ENCODE measurements around the gene ACAD11. TPM values are rescaled to one million over a fixed set of nuclear protein-coding genes. Genes with fewer than 3 reads are reported as not detected.

The ACAD11 gene
- total RNA-seq, 2 experiments from 2014 or later, result 18.5 to 23.5 TPM

DNA sequence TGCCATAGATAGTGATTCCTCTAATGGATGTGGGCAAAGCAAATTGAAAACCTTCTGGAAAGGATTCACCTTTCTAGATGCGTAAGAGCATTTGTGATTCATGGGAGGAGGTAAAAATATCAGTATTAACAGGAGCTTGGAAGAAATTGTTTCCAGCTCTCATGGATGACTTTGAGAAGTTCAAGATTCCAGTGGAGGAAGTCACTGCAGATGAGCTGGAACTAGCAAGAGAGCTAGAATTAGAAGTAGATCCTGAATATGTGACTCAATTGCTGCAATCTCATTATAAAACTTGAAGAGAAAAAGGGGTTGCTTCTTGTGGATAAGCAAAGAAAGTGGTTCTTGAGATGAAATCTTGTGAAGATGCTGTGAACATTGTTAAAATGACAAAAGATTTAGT, 150.5 kb downstream of the ACAD11 start:
- Histone ChIP-seq H3K79me2 (ENCODE audit: insufficient read depth, low read depth, low read length) (no peaks in the 10 kb centered on the region), H3K27ac (ENCODE audit: low read depth, low read length, poor library complexity, severe bottlenecking) (no peak overlapping the region), H3K9me3 (ENCODE audit: low read length) (no peaks in the 10 kb centered on the region), H3K4me1 (ENCODE audit: insufficient read depth, low read length, poor library complexity, severe bottlenecking) (no peaks in the 10 kb centered on the region), H3K4me3 (ENCODE audit: low read depth, low read length, poor library complexity, severe bottlenecking) (no peak overlapping the region), H4K20me1 (ENCODE audit: insufficient read depth, low read length) (no peaks in the 10 kb centered on the region), H3K9me2 (ENCODE audit: insufficient read depth, low read length) (no peaks in the 10 kb centered on the region), H3K36me3 (ENCODE audit: insufficient read depth, low read length) (peaks cover 91% of the 10 kb centered on the region), H2AFZ (ENCODE audit: low read length) (no peak overlapping the region), H3K4me2 (ENCODE audit: low read length) (no peak overlapping the region)
- intact Hi-C loops (cut with micrococcal nuclease; ENCODE audit: unreplicated experiment), result no loop called here
- DNase-seq (ENCODE audit: low spot score), result no peak
- CTCF ChIA-PET (ENCODE audit: unreplicated experiment), result no interaction called here
- POLR2A ChIA-PET, result interaction anchor here (0.7 to 0.8 kb wide), 2 partner anchors 21 to 93 kb away, joined by 3 read pairs; no protein-coding TSS in a partner anchor
- TF ChIP-seq, protein P1, sequence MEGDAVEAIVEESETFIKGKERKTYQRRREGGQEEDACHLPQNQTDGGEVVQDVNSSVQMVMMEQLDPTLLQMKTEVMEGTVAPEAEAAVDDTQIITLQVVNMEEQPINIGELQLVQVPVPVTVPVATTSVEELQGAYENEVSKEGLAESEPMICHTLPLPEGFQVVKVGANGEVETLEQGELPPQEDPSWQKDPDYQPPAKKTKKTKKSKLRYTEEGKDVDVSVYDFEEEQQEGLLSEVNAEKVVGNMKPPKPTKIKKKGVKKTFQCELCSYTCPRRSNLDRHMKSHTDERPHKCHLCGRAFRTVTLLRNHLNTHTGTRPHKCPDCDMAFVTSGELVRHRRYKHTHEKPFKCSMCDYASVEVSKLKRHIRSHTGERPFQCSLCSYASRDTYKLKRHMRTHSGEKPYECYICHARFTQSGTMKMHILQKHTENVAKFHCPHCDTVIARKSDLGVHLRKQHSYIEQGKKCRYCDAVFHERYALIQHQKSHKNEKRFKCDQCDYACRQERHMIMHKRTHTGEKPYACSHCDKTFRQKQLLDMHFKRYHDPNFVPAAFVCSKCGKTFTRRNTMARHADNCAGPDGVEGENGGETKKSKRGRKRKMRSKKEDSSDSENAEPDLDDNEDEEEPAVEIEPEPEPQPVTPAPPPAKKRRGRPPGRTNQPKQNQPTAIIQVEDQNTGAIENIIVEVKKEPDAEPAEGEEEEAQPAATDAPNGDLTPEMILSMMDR (conservative IDR thresholded peaks at IDR 0.05; ENCODE audit: low read length), result no peak
- TF ChIP-seq EZH2phosphoT487 (IDR thresholded peaks at IDR 0.05; ENCODE audit: borderline replicate concordance, low read depth, low read length), result no peak
- BruUV-seq (replicated peaks), result no TSS peak

Other genes starting within 250 kb of the ACAD11 start
- gene DNAJC13, start 242.3 kb downstream of the ACAD11 start, total RNA-seq (2014; rRNA removed; shearing (Covaris generic)), result 22.8 and 30.7 TPM in 2 replicates
- 42.7 and 46.1 TPM in 2 replicates for gene DNAJC13, start 242.3 kb downstream of the ACAD11 start, total RNA-seq (2022)
- gene ACKR4, start 62.5 kb downstream of the ACAD11 start, total RNA-seq (2014; rRNA removed; shearing (Covaris generic)), result 2.1 and 2.4 TPM in 2 replicates
- gene ACKR4, start 62.5 kb downstream of the ACAD11 start, total RNA-seq (2022), result 2.5 and 3.8 TPM in 2 replicates
- gene UBA5, start 520 bp upstream of the ACAD11 start, total RNA-seq (2014; rRNA removed; shearing (Covaris generic)), result 47.5 and 60.8 TPM in 2 replicates
- gene UBA5, start 520 bp upstream of the ACAD11 start, total RNA-seq (2022), result 44.6 and 45.2 TPM in 2 replicates
- 7.9 and 10.6 TPM in 2 replicates for gene NPHP3, start 62.6 kb upstream of the ACAD11 start, total RNA-seq (2014; rRNA removed; shearing (Covaris generic))
- 8.5 and 9.8 TPM in 2 replicates for gene NPHP3, start 62.6 kb upstream of the ACAD11 start, total RNA-seq (2022)

Data from OCI-LY7 (cell line).